Ectodermal cell (in vitro differentiated cells): ENCODE results near the gene ITIH1.

Experiments
- H3K27ac ChIP-seq: 2 replicates; pipeline ENCODE4 v1.7.0; 2013; ENCODE audit warnings: mild to moderate bottlenecking, low read depth, low read length; ENCODE audit not compliant: insufficient read depth, poor library complexity, severe bottlenecking
- H3K27me3 ChIP-seq: 2 replicates; pipeline ENCODE4 v1.7.0; 2013; ENCODE audit warnings: mild to moderate bottlenecking, low read length; ENCODE audit not compliant: insufficient read depth, control insufficient read depth, poor library complexity, severe bottlenecking
- H3K36me3 ChIP-seq: one replicate; pipeline ENCODE4 v1.7.0; 2013; ENCODE audit warnings: low read length; ENCODE audit not compliant: control insufficient read depth, insufficient read depth
- H3K4me1 ChIP-seq: one replicate; pipeline ENCODE4 v1.7.0; 2013; ENCODE audit warnings: low read length; ENCODE audit not compliant: control insufficient read depth, insufficient read depth
- H3K4me3 ChIP-seq: 2 replicates; pipeline ENCODE4 v1.7.0; 2013; ENCODE audit warnings: low read depth, low read length, control low read depth; ENCODE audit not compliant: insufficient read depth
- H3K9me3 ChIP-seq: 2 replicates; pipeline ENCODE4 v1.7.0; 2013; ENCODE audit warnings: mild to moderate bottlenecking, low read length, moderate library complexity; ENCODE audit not compliant: control insufficient read depth
- WGBS, 2 experiments: methylation state at CpG; one replicate each; pipeline ENCODE4 v1.1.7; 2013; ENCODE audit warnings: missing lambda C conversion rate in 2 of 2; 5-methylcytosine and 5-hydroxymethylcytosine counted together

ITIH1 gene

GRCh38 chr3:52790337-52790736 lies 12.9 kb downstream of the ITIH1 start:
- H3K4me1 ChIP-seq, result peaks cover 14% of the 10 kb centered on the region
- no peaks in the 10 kb centered on the region for H3K9me3 ChIP-seq
- H3K36me3 ChIP-seq, result no peaks in the 10 kb centered on the region
- WGBS, 2 experiments, result 92 to 94% methylated on average over 7 of the region's 7 CpGs
- H3K27ac ChIP-seq, result no peak overlapping the region
- no peaks in the 10 kb centered on the region for H3K27me3 ChIP-seq
- no peak overlapping the region for H3K4me3 ChIP-seq

GRCh38 chr3:52790741-52791140 lies 13.3 kb downstream of the ITIH1 start:
- no peaks in the 10 kb centered on the region for H3K27me3 ChIP-seq
- H3K4me1 ChIP-seq, result peaks cover 14% of the 10 kb centered on the region
- H3K9me3 ChIP-seq, result no peaks in the 10 kb centered on the region
- 93 to 94% methylated on average over 13 of the region's 13 CpGs for WGBS, 2 experiments
- no peaks in the 10 kb centered on the region for H3K36me3 ChIP-seq
- no peak overlapping the region for H3K27ac ChIP-seq
- H3K4me3 ChIP-seq, result no peak overlapping the region

- no peaks in the 10 kb centered on the region for H3K36me3 ChIP-seq
- no peaks in the 10 kb centered on the region for H3K9me3 ChIP-seq
- no peaks in the 10 kb centered on the region for H3K27me3 ChIP-seq
- no peak overlapping the region for H3K4me3 ChIP-seq
- peaks cover 14% of the 10 kb centered on the region for H3K4me1 ChIP-seq
- H3K27ac ChIP-seq, result no peak overlapping the region
- 91 to 92% methylated on average over 12 of the region's 12 CpGs for WGBS, 2 experiments
Observed at GRCh38 chr3:52791366-52791765, 14.0 kb downstream of the ITIH1 start.

GRCh38 chr3:52791928-52792327 lies 14.5 kb downstream of the ITIH1 start:
- Histone ChIP-seq H3K9me3 (no peaks in the 10 kb centered on the region), H3K27me3 (no peaks in the 10 kb centered on the region), H3K4me1 (peaks cover 14% of the 10 kb centered on the region), H3K27ac (no peak overlapping the region), H3K4me3 (no peak overlapping the region), H3K36me3 (no peaks in the 10 kb centered on the region)
- WGBS, 2 experiments, result 87 to 94% methylated on average over 4 of the region's 4 CpGs

- Histone ChIP-seq H3K27me3 (no peaks in the 10 kb centered on the region), H3K36me3 (no peaks in the 10 kb centered on the region), H3K4me1 (peaks cover 14% of the 10 kb centered on the region), H3K27ac (no peak overlapping the region), H3K4me3 (no peak overlapping the region), H3K9me3 (no peaks in the 10 kb centered on the region)
- WGBS, 2 experiments, result 79 to 84% methylated on average over 7 of the region's 7 CpGs
Observed at GRCh38 chr3:52792413-52792812, 15.0 kb downstream of the ITIH1 start.

- Histone ChIP-seq H3K4me1 (peaks cover 14% of the 10 kb centered on the region), H3K9me3 (no peaks in the 10 kb centered on the region), H3K27ac (no peak overlapping the region), H3K36me3 (no peaks in the 10 kb centered on the region), H3K4me3 (no peak overlapping the region), H3K27me3 (no peaks in the 10 kb centered on the region)
- WGBS, 2 experiments, result 85 to 91% methylated on average over 18 of the region's 18 CpGs
Observed at GRCh38 chr3:52792961-52793695, 15.7 kb downstream of the ITIH1 start.

GRCh38 chr3:52793702-52794611 lies 16.6 kb downstream of the ITIH1 start:
- no peak overlapping the region for H3K27ac ChIP-seq
- no peak overlapping the region for H3K4me3 ChIP-seq
- no peaks in the 10 kb centered on the region for H3K36me3 ChIP-seq
- 86 to 88% methylated on average over 9 of the region's 9 CpGs for WGBS, 2 experiments
- H3K9me3 ChIP-seq, result no peaks in the 10 kb centered on the region
- H3K4me1 ChIP-seq, result peaks cover 14% of the 10 kb centered on the region
- H3K27me3 ChIP-seq, result no peaks in the 10 kb centered on the region

GRCh38 chr3:52794612-52795099 lies 17.3 kb downstream of the ITIH1 start, which contains the start of gene ITIH3:
Gene ITIH3, plus strand, starts transcription at chr3:52794796. Its CDS starts 8 bp downstream, at chr3:52794804.
- Histone ChIP-seq H3K4me3 (no peak within 1 kb of the TSS), H3K9me3 (no peaks in the 10 kb centered on the region), H3K36me3 (no peaks in the 10 kb centered on the region), H3K27ac (no peak within 1 kb of the TSS), H3K4me1 (peaks cover 14% of the 10 kb centered on the region), H3K27me3 (no peaks in the 10 kb centered on the region)
- 84 to 85% methylated on average over 10 of the region's 10 CpGs for whole genome bisulfite sequencing, 2 experiments

- Histone ChIP-seq H3K9me3 (no peaks in the 10 kb centered on the region), H3K27ac (no peak overlapping the region), H3K36me3 (no peaks in the 10 kb centered on the region), H3K27me3 (no peaks in the 10 kb centered on the region), H3K4me3 (no peak overlapping the region), H3K4me1 (peaks cover 14% of the 10 kb centered on the region)
- WGBS, 2 experiments, result 89 to 91% methylated on average over 9 of the region's 9 CpGs
Observed at GRCh38 chr3:52795298-52795900, 18.0 kb downstream of the ITIH1 start.

- H3K4me3 ChIP-seq, result no peak overlapping the region
- no peaks in the 10 kb centered on the region for H3K9me3 ChIP-seq
- H3K4me1 ChIP-seq, result peaks cover 14% of the 10 kb centered on the region
- 94% methylated on average over 9 of the region's 9 CpGs for WGBS, 2 experiments
- H3K27me3 ChIP-seq, result no peaks in the 10 kb centered on the region
- no peaks in the 10 kb centered on the region for H3K36me3 ChIP-seq
- H3K27ac ChIP-seq, result no peak overlapping the region
Observed at GRCh38 chr3:52796411-52796810, 19.0 kb downstream of the ITIH1 start.
